HuH-7 (cell line): ENCODE data around the gene TMA7.
"Not testable (repeated sequence)": the region's sequence is repeated elsewhere in the genome, so short reads cannot be mapped to it uniquely, and the experiment has no call there.

ENCODE experiments used
- DNase-seq: peaks from one replicate; pipeline ENCODE4 v3.0.0; 2011; ENCODE audit warnings: low spot score

Gene TMA7

DNA sequence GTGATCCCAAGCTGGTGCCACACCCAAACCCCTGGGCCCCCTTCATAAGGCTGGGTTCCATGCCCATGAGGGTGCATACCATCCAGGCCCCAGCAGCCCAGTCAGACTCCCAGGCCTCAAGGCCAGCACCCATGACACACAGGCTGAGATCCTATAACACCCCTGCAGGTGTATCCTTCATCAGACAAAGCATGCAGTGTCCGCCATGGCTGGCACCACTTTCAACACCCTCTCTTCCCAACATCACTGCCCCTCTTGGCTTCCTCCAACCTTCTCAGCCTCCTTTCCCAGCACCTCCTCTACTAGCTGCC, 3.6 kb upstream of the TMA7 start:
- DNase-seq: no peak

DNA sequence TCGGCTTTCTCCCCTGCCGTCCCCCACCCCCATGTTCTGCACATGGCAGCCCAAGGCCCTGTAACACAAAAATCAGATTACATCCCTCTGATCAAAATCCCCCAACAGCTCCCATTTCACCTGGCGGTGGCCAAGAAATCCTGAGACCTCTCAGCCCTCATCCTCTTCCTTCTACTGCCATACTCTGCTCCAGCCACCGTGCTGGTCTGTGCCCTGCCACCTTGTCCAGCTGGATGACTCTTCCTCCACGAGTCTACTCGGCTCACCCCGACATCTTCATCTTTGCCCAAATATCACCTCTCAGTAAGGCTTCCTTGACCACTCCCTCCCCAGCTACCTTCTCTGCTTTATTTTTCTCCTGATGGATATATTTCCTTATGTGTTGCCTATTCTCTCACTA, 3.2 kb upstream of the TMA7 start:
- no peak for DNase-seq

DNA sequence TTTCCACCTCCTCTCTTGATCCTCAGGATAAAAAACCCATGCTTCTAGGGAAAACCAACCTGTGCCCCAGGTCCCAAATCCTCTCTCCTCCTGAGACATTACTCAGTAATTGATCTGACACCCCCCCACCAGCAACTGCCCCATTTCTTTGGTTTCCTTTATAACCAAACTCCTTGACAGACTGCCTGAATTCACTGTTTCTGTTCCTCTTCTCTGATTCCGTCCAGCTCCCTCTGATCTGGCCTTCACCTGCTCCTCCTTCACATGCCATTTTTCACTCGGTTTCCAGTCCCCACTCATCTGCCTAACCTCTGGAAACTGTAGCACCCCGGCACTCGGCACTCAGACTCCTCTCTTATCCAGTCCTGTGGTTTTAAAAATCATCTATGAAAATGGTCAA, 2.2 kb upstream of the TMA7 start:
- DNase-seq: no peak

DNA sequence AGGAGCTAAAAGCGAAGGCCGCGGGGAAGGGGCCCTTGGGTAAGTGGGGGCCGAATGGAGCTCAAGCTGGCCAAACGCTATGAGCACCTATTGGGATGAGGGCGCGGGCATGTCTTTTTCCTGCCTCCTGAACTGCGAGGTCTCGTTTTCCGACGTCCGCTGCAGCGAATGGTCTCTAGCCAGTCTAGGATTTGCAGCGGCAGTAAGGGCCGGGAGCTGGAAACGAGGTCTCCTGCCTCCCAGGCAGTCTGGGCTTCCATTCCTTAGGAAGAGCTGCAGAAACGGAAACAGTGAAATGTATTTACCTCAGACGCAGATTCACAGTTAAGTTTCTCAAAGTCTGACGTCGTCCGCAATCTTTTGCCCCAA, 517 bp downstream of the TMA7 start:
- peak; percentile 17 for DNase-seq

DNA sequence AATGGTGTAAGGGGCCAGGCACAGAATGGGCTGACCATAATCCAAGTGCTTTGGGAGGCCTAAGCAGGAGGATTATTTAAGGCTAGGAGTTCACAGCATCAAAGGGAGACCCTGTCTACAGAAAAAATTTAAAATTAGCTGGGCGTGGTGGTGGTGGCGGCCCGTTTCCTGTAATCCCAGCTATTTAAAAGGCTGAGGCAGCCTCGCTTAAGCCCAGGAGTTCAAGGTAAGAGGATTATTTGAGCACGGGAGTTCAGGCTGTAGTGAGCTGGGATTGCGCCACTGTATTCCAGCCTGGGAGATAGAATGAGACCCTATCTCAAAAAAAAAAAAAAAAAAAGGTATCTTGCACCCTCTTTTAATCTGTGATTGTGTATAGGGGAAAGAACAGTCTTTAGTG, 1.9 kb downstream of the TMA7 start:
- DNase-seq: no peak

DNA sequence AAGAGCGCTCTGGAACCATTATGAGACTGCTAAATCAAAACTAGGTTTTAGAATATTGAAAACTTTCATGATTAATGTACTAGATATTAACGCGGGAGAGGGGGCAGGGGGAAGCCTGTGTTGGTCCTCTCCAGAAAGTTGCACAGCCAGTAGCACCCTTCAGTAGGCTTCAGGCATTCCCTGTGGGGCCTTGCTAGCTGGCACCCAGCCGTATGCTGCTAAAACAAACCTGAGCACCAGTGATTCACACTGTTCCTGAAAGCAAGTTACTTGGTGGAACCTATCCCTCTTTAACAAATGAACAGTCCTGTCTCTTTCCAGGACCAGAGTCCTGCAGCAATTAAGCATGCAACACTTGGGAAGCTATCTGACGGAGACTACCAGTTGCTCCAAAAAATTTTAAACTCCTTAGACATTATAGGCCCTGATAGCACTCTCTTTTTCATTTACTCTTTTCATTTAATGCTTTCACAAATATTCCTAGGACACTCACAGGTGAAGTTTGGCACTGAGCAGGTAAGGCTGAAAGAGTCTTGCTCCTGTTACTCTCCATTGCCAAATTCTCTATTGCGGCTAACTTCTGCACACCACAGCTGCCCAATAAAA, 5.3 kb downstream of the TMA7 start:
- DNase-seq: no peak

DNA sequence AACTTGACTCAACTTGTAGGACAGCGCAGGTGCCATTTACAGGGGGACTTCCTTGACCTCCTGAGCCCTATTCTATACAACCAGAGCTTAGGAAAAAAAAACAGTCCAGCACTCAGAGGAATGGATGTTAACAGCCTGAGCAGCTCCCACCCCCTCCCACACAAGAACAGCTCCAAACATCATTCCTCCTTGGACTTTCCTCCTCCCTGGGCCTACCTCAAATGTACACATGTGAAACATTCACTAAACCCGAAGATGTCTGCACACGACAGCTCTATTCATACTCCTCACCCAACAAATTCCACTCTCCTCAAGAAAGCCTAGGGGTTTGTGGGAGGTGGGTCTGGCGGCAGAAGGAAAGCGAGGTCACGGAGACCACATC, 6.0 kb downstream of the TMA7 start:
- DNase-seq: no peak

DNA sequence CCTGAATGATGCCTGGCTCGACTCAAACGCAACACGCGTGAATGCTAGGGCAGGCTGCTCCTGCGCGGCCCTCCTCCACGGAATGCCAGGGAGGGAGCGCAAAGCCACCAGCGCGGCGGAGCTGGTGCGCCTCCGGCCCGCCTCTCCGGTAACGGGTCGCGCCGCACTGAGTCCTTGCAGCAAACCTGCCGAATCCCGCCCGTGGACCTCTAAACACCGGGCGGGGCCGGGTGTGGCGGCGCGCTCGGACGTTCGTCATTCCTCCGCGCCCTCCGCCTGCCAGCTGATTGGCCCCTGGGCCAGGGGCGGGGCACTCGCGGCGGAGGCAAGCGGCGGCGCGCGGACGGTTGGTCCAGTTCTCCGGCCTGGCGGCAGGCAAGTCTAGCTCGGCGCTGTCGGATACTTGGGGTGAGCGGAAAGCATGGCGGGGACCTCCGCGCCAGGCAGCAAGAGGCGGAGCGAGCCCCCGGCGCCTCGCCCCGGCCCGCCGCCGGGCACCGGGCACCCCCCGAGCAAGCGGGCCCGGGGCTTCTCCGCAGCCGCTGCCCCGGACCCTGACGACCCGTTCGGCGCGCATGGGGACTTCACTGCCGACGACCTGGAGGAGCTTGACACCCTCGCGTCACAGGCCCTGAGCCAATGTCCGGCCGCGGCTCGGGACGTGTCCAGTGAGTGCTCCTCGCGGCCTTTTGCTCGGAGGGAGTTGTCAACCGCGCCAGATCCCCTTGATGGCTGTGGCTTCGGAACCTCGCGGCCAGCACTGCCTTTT, 6.6 kb downstream of the TMA7 start, which contains the start of gene ATRIP:
Gene ATRIP, plus strand, starts transcription at position 313 of the 769 bp plus-strand sequence. Its CDS starts 109 bp downstream, at position 422.
- peak; percentile 97 for DNase-seq

DNA sequence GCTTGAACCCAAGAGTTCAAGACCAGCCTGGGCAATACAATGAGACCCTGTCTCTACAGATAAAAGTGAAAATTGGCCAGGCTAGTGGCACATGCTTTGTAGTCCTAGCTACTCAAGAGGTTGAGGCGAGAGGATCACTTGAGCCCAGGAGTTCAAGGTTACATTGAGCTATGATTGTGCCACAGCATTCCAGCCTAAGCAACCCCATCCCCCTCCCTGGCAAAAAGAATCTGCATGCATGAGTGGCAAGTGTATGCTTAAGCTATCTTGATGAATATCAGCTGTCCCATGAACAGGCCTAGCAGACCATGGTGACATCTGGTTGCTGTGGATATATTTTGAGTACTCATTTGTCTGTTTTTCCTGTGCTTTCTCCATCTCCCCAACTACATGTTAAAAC, 11.2 kb downstream of the TMA7 start:
- DNase-seq: no peak

DNA sequence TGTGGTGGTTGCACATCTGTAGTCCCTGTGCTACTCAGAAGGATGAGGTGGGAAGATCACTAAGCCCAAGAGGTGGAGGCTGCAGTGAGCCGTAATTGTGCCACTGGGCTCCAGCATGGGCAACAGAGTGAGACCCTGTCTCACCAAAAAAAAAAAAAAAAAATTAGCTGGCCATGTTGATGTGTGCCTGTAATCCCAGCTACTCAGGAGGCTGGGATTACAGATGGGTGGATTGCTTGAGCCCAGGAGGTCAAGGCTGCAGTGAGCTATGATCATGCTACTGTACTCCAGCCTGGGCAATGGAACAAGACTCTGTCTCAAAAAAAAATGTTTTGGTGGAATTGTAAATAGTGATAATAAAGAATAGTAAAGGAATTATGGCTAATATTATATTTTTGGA, 16.4 kb downstream of the TMA7 start:
- DNase-seq: no peak

DNA sequence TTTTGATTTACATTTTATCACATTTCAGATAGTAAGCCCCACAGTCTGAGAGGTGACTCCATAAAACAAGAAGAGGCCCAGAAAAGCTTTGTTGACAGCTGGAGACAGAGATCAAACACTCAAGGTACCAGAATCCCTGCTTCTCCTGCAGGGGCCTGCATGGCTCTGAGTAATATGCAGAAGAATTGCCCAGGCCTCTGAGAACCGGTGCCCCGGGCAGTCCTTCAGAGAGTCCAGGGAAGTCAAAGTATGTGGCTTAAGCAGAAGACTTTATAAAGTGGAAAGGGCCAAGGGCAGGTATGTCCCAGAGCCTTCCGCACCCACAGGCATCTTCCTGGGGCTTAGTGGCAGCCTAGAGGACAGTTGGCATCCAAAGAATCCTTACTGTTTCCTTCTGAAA, 19.3 kb downstream of the TMA7 start:
- DNase-seq: no peak

DNA sequence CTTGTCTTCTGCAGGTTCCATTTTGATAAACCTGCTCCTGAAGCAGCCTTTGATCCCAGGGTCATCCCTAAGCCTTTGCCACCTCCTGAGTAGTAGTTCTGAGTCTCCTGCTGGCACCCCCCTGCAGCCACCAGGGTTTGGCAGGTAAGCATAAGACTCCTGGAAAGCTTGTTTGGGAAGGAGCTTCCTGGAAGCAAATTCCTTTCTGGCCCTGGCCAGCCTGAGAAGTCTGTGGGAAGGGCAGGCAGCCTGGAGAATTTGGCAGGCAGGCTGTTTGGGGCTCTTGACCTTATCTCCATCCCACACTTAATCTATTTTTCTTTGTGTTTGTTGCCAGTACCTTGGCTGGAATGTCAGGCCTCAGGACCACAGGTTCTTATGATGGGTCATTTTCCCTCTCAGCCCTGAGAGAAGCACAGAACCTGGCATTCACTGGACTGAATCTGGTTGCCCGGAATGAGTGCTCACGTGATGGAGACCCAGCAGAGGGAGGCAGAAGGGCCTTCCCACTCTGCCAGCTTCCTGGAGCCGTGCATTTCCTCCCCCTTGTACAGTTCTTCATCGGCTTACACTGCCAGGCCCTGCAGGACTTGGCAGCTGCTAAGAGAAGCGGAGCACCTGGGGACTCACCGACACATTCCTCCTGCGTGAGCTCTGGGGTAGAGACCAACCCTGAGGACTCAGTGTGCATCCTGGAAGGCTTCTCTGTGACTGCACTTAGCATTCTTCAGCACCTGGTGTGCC, 19.9 kb downstream of the TMA7 start:
- DNase-seq: no peak

DNA sequence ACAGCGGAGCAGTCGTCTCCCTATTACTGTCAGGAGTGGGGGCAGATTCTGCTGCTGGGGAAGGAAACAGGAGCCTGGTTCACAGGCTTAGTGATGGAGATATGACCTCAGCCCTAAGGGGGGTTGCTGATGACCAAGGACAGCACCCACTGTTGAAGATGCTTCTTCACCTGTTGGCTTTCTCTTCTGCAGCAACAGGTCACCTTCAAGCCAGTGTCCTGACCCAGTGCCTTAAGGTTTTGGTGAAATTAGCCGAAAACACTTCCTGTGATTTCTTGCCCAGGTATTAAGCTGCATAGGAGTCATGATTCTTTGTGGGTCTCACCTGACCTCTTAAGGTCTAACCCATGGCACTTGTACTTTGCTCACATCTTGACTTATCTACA, 20.5 kb downstream of the TMA7 start:
- DNase-seq: no peak

DNA sequence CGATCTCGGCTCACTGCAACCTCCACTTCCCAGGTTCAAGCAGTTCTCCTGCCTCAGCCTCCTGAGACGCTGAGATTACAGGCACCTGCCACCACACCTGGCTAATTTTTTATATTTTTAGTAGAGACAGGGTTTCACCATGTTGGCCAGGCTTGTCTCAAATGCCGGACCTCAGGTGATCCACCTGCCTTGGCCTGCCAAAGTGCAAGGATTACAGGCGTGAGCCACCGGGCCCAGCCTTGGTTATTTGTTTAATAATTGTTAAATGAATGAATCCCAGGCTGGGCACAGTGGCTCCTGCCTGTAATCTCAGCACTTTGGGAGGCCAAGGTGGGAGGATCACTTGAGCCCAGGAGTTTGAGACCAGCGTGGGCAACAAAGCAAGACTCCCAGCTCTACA, 21.7 kb downstream of the TMA7 start:
- not testable (repeated sequence) for DNase-seq

DNA sequence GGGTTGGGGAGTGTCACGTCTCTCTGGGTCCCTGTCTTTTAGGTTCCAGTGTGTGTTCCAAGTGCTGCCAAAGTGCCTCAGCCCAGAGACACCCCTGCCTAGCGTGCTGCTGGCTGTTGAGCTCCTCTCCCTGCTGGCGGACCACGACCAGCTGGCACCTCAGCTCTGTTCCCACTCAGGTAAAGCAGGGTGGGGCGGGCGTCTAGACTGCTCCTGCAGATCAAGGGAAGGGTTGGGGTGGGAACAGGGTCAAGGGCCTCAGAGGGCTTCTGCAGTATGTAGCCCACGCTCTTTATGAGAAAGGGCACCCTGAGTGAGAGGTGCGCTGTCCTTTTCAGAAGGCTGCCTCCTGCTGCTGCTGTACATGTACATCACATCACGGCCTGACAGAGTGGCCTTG, 23.6 kb downstream of the TMA7 start:
- no peak for DNase-seq

DNA sequence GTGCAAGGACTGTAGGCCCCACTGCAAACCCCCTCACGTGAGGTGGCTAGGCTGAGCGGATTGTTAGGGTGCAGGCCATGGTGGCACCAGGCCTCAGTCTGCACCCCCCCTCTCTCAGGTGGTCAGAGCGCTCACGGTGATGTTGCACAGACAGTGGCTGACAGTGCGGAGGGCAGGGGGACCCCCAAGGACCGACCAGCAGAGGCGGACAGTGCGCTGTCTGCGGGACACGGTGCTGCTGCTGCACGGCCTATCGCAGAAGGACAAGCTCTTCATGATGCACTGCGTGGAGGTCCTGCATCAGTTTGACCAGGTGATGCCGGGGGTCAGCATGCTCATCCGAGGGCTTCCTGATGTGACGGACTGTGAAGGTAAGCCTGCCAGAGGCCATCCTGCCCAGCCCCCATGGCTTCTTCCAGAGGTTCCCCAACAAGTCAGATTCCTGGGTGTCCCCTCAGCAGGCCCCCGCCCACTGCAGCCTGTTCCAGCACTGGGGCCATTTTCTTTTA, 24.7 kb downstream of the TMA7 start:
- DNase-seq: no peak

DNA sequence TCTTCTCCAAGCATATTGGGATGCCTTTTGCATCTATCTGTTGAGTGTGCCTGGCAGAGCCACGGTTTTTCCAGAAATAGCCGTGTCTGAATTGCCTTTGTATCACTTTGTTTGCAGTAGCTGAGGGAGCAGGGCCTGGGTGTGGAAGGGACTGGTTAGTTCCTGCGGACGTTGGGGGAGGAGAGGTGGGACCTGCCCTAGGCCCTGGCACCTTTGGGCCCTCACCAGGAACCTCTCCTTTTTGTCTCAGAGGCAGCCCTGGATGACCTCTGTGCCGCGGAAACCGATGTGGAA, 25.1 kb downstream of the TMA7 start:
- DNase-seq: no peak

DNA sequence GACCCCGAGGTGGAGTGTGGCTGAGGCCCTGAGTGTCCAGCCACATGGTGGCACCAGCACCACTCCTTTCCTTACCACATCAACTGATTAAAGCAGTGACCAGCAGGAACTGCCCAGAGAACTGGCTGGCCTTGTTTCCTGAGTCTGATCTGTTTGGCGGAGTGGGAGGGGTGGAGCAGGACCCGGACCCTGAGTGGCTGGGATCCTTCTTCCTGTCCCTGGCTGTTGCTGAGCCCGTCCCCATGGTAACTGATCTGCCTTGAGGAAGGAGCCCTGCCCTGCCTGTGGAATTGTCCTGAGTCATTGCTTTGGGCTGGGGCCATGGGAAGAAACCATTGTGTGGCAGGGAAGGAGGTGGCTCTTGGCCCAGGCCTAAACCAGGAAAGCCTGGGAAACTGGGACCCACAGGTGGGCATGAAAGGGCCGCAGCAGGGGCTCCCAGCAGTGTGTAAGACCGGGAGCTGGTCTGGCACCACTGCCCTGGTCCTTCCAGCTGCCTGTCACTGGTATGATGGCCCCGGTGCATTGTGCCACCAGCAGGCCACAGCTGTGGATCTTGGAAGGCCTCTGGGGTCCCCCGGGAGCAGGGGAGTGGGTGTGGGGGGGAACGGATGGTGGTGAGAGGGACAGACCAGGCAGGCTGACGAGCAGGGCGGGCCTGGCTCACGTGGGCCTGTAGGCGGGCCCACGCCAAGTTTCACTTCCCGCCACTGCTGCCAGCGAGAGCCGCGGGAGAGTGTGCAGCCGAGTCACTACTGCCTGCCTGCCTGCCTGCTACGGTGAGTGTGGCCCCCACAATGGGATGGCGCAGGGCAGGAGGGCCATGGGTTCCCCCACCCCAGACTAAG, 25.7 kb downstream of the TMA7 start:
- peak; percentile 95 for DNase-seq

DNA sequence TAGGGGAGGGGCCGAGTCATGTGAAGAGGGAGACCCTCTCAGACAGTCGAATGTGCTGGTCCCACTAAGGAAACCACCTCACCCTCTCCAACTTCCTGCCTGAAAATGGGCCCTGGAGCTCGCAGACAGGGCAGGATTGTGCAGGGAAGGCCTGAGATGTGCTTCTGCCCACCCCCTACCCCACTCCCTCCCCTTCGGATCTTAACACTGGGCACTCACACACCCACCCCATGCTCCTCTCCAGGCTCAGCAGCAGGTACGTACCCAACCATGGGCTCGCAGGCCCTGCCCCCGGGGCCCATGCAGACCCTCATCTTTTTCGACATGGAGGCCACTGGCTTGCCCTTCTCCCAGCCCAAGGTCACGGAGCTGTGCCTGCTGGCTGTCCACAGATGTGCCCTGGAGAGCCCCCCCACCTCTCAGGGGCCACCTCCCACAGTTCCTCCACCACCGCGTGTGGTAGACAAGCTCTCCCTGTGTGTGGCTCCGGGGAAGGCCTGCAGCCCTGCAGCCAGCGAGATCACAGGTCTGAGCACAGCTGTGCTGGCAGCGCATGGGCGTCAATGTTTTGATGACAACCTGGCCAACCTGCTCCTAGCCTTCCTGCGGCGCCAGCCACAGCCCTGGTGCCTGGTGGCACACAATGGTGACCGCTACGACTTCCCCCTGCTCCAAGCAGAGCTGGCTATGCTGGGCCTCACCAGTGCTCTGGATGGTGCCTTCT, 26.5 kb downstream of the TMA7 start:
- DNase-seq: no peak

DNA sequence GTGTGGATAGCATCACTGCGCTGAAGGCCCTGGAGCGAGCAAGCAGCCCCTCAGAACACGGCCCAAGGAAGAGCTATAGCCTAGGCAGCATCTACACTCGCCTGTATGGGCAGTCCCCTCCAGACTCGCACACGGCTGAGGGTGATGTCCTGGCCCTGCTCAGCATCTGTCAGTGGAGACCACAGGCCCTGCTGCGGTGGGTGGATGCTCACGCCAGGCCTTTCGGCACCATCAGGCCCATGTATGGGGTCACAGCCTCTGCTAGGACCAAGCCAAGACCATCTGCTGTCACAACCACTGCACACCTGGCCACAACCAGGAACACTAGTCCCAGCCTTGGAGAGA, 27.0 kb downstream of the TMA7 start:
- no peak for DNase-seq

DNA sequence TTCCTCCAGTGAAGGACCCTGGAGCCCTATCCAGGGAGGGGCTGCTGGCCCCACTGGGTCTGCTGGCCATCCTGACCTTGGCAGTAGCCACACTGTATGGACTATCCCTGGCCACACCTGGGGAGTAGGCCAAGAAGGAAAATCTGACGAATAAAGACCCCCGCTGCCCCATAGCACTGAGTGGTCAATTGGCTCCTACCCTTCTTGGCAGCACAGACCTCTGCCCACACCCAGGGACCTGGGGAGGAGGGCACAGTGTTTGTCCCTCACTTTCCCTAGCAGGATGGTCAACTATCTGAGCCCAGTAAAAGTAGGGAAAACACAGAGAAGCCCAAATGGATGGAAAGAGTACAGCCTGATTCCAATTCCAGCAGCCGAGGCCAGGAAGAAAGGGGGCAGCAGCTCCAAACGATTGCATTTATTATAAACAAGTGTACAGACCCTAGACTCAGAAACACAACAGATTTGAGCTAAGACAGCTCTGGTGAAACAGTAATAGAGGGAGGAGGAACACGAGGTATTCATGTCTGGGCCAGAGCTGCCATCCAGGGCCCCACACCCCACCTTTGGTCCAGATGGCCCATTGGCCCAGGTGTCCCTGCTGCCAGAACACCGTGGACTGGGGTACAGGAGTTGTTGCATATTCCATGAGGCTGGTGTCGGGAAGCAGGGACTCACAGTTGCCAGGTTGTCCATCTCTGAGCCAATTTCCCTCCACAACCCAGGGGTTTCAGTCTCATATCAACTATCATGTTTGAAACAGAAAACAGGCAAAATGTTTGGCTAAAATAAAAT, 27.6 kb downstream of the TMA7 start:
- no peak for DNase-seq
